ENCODE measurements around the gene MTNR1B. TPM values are rescaled to one million over a fixed set of nuclear protein-coding genes. Genes with fewer than 3 reads are reported as not detected.
A peak's percentile ranks its signal among the peaks of the same experiment; 100 is the strongest.

Gene MTNR1B
- total RNA-seq, 1 experiment from 2014 or later: not detected

DNA sequence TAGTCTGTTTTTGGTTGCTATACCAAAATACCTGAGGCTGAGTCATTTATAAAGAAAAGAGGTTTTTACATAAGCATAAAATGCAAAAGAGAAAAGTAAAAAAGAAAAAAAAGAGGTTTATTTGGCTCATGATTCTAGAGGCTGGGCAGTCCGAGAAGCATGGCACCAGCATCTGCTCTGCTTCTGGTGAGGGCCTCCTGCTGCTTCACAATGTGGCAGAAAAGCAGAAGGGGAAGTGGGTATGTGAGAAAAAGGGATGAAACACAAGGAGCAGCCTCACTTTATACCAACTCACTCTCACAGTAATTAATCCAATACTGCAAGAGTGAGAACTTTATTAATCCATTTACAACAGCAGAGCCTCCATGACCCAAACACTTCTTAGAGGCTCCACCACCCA, 47.1 kb downstream of the MTNR1B start:
- Histone ChIP-seq H3K9me3 (peaks cover 6% of the 10 kb centered on the region; the same call in 1 of the 2 replicates), H3K4me3 (no peak overlapping the region), H3K27me3 (no peaks in the 10 kb centered on the region), H3K36me3 (no peaks in the 10 kb centered on the region)
- no peak for DNase-seq

DNA sequence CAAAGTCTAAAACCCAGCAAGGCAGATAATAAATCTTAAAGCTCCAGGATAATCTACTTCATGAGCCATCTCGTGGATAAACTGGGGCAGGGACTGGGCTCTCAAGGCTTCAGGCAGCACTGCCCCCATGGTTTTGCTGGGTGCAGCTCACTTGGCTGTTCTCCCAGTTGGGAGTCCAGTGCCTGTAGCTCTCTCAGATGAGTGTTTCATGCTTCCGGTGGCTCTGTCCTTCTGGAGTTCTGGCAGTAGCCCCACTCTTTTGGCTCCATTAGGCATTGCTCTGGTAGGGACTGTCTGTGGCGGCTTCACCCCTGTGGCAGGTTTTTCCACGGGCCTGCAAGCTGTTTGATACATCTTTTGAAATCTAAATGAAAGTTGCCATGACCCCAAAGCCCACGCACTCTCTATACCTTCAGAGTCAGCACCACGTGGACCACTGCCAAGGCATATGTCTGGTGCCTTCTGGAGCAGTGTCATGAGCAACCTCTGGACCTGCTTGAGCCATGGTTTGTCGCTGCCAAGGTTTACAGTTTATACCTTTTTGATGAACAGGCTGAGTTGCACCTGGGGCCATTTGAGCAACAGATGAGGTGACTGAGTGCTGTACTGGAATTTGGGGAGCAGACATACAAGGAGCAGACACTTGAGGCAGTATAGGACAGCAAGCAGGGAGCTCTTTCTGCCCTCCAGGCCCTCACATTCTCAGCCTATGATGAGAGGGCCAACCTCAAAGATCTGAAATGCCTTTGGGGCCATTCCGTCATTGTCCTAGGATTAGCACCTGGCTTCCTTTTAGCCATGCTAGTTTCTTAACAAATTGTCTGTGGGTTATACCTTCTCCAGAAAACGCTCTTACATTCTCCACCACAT, 48.6 kb downstream of the MTNR1B start:
- H3K4me3 ChIP-seq: no peak overlapping the region
- H3K36me3 ChIP-seq: no peaks in the 10 kb centered on the region
- H3K9me3 ChIP-seq: peaks cover 6% of the 10 kb centered on the region; the same call in 1 of the 2 replicates
- H3K27me3 ChIP-seq: no peaks in the 10 kb centered on the region
- peak; percentile 77 for DNase-seq

DNA sequence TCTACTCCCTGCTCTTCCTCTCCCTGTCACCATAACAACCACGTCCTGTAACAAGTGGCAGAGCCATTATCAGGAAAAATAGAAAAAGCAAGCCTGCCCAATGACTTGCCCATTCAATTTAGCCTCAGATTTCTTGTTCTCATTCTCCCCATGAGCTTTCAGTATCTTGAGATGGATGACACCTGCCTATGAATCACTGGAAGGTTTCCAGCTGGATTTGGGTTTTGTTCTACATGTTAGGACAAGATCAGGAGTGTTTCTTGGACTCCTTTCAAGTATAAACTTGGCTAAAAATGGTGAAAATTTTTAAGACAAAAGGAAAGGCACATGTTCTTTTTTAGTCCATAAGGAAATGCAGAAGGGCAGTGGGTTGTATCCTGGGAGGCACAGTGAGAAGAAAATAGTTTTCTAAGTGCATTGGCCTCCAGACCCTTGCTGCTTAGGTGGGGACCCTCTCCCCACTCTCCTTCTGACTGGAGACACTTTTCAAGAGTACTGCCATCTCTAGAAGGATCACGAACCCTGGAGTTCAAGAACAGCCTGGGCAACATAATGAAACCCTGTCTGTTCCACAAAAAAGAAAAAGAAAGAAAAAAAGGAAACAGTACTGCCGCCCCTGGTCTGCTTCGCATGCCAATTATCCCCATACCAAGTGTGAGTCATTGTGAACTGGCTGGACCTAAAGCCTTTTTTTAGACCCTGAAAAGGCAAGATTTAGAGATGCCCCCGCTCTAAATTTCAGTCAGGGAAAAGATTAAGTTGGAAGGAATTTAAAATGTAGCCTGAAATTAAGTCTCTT, 51.0 kb downstream of the MTNR1B start:
- peaks cover 6% of the 10 kb centered on the region; the same call in 1 of the 2 replicates for H3K9me3 ChIP-seq
- peak overlapping the region; percentile 5; the same call in 1 of the 2 replicates for H3K4me3 ChIP-seq
- no peaks in the 10 kb centered on the region for H3K36me3 ChIP-seq
- DNase-seq: peak; percentile 61
- no peaks in the 10 kb centered on the region for H3K27me3 ChIP-seq

DNA sequence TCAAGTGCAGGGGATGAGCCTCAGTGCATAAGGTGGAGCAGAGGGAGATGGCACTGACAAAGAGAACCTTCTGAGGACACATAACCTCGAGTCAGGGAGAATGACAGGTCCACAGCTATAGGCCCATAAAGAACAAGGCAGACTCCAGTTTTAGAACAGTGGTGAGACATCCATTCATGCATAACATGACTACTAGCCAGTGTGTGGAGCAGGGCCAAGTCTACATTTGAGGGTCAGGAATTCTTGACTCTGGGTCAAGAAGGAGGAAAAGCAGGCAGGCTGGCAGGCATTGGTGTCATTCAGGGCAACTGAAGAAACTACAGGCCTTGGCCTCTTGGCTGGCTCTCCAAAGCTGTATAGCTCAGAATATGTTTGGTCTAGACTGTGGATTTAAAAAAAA, 54.9 kb downstream of the MTNR1B start:
- no peaks in the 10 kb centered on the region for H3K27me3 ChIP-seq
- no peaks in the 10 kb centered on the region for H3K36me3 ChIP-seq
- no peaks in the 10 kb centered on the region for H3K9me3 ChIP-seq
- H3K4me3 ChIP-seq: no peak overlapping the region
- DNase-seq: peak; percentile 90

DNA sequence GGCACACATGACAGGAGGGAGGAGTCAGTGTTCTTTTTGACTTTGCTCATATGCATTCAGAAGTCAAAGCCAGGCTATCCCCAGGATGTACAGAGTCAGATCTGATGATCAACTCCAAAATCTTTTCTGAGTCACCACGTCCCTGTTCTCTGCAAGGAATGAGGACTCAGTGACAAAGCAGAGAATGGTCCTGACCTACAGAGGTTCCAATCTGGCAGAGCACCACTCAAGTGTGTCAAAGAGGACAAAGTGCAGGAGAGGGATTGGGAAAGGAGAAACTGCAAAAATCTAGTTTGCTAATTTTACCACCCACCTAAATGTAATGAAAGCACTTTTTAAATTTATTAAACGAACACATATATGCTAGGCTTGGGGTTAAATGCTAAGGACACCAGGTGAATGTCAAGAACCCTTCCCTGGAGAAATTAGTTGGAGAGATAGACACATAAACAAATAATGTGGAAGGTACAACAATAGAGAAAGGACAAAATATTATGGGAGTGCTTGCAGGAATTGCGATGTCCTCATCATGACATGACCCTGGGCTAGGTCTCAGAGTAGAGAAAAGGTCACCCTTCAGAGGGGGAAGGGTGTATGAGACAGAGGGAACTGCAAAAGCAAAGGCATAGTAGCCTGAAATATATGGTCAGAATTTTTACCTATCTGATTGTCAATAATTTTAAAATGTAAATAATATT, 56.3 kb downstream of the MTNR1B start:
- Histone ChIP-seq H3K9me3 (no peaks in the 10 kb centered on the region), H3K27me3 (no peaks in the 10 kb centered on the region), H3K4me3 (no peak overlapping the region), H3K36me3 (no peaks in the 10 kb centered on the region)
- DNase-seq: no peak

DNA sequence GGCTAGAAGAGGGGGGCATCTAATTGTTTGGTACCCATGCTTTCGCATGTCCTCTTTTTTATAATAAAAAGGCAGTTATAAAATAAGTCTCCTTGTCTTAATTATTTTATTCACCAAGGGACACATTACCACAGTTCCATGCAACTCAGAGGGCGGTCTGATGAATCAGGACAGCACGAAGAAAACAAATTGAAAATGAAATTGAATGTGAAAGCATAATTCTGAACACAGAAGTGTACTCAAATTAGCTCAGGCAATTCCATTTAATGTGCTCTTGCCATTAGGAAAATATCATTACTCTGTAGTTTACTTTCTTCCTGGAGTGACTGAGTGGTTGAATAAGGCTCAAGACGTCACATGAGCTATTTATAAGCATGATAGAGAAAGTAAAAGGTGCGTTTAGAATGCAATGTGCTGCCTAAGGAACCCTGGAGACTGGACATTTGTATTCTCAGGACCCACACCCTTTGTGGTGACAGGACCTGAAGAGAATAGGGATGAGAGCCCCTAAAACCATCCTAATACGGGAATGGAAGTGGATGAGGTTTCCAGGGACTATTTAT, 59.6 kb downstream of the MTNR1B start:
- H3K9me3 ChIP-seq: no peaks in the 10 kb centered on the region
- H3K36me3 ChIP-seq: no peaks in the 10 kb centered on the region
- no peak overlapping the region for H3K4me3 ChIP-seq
- no peaks in the 10 kb centered on the region for H3K27me3 ChIP-seq
- no peak for DNase-seq

DNA sequence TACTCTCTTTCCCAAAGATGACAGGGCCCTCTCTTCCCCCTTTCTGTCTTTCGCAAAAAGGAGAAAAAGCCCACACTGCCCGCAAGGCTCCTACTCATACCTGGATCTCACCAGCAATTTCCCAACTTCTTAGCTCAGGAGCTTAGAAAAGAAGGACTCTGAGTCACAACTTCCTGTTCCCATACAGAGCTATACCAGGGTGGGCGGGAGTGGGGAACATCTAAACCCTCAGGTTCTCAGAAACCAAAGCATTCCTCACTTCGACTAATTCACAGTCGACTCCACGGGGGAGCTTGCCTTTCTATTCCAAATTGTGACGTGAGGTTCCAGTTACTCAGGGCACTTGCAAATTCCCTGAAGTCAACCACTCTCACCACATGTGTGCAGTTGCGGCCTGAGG, 61.9 kb downstream of the MTNR1B start:
- H3K36me3 ChIP-seq: no peaks in the 10 kb centered on the region
- no peak for DNase-seq
- no peaks in the 10 kb centered on the region for H3K9me3 ChIP-seq
- no peak overlapping the region for H3K4me3 ChIP-seq
- no peaks in the 10 kb centered on the region for H3K27me3 ChIP-seq

Other genes starting within 250 kb of the MTNR1B start
- gene SLC36A4, start 228.3 kb downstream of the MTNR1B start, total RNA-seq (2014; rRNA removed; shearing (Covaris generic); ENCODE audit: low replicate concordance): 3.1 and 9.3 TPM in 2 replicates

Measured in MG63 (cell line).